Lung (tissue), 12 donors: ENCODE data around the gene BMPER. TPM values are rescaled to one million over a fixed set of nuclear protein-coding genes. Genes with fewer than 3 reads are reported as not detected.

Experiments used
- ATAC-seq: fragments of 200-7000 bp; cut with Tn5 transposase; one replicate; pipeline ENCODE4 v1.9.1; 2020; ENCODE audit warnings: moderate number of reproducible peaks; ENCODE audit not compliant: insufficient read depth, low FRiP score
- DNase-seq, 3 donors: peaks; one replicate each; pipeline ENCODE4 v3.0.0-alpha.2; 2013 to 2017
- H3K27ac ChIP-seq, 2 donors: one replicate each; pipeline ENCODE4 v1.5.1; 2013; ENCODE audit warnings: mild to moderate bottlenecking in 2 of 2, moderate library complexity in 2 of 2, control low read depth in 1 of 2, inconsistent platforms in 1 of 2, low read depth in 1 of 2, low read length in 1 of 2
- H3K27me3 ChIP-seq, 3 donors: one replicate each; pipeline ENCODE4 v1.5.1; 2013; ENCODE audit warnings: low read length in 2 of 3; ENCODE audit not compliant: control insufficient read depth in 3 of 3, insufficient read depth in 3 of 3
- H3K36me3 ChIP-seq, 4 donors: one replicate each; pipeline ENCODE4 v1.5.1; 2013; ENCODE audit warnings: low read length in 4 of 4, mild to moderate bottlenecking in 1 of 4, moderate library complexity in 1 of 4; ENCODE audit not compliant: control insufficient read depth in 4 of 4, insufficient read depth in 4 of 4
- H3K4me1 ChIP-seq, 5 donors: one replicate each; pipeline ENCODE4 v1.5.1; 2013; ENCODE audit warnings: low read length in 5 of 5, mild to moderate bottlenecking in 2 of 5, moderate library complexity in 1 of 5; ENCODE audit not compliant: control insufficient read depth in 5 of 5, insufficient read depth in 5 of 5
- H3K4me3 ChIP-seq: one replicate; pipeline ENCODE4 v1.5.1; 2013; ENCODE audit warnings: mild to moderate bottlenecking, control low read depth, moderate library complexity
- H3K9ac ChIP-seq, 2 donors: one replicate each; pipeline ENCODE4 v1.5.1; 2013; ENCODE audit warnings: low read length in 2 of 2, control low read depth in 1 of 2; ENCODE audit not compliant: insufficient read depth in 1 of 2
- H3K9me3 ChIP-seq, 4 donors: one replicate each; pipeline ENCODE4 v1.5.1; 2013; ENCODE audit warnings: low read length in 3 of 4, mild to moderate bottlenecking in 1 of 4, moderate library complexity in 1 of 4; ENCODE audit not compliant: control insufficient read depth in 4 of 4, insufficient read depth in 3 of 4
- WGBS, 2 donors: extraction: QIAGEN DNeasy Blood & Tissue Kit; methylation state at CpG; one replicate each; pipeline ENCODE4 v1.1.7; 2013; 5-methylcytosine and 5-hydroxymethylcytosine counted together
- polyA plus RNA-seq, 2 donors: library from polyadenylated mRNA; stranded (reverse); fragments of 200-250 nt; gene quantifications; one replicate each; pipeline ENCODE4 v1.2.1, GENCODE V29; 2013
- total RNA-seq, 2 donors: library from RNA; depleted of rRNA in 1 of 2; stranded (reverse); fragments of >200 nt in 1 of 2; gene quantifications; one replicate each; pipeline ENCODE4 v1.2.1, GENCODE V29; 2014 to 2021
- TF ChIP-seq, protein P1 (sequence below): IDR thresholded peaks from 2 replicates; pipeline ENCODE4 v1.5.1; 2012; ENCODE audit warnings: mild to moderate bottlenecking; ENCODE audit errors: control extremely low read depth, extremely low read depth
- donor health status: control.
- donor health status: control.
- donor health status: Bipolar disorder and iron deficiency.
- donor health status: healthy.
- donor health status: DM: yes; HTN: yes; CAD: no.

Gene BMPER
- total and polyA plus RNA-seq, 4 donors: 3.7 to 51.0 (median 9.0) TPM

DNA sequence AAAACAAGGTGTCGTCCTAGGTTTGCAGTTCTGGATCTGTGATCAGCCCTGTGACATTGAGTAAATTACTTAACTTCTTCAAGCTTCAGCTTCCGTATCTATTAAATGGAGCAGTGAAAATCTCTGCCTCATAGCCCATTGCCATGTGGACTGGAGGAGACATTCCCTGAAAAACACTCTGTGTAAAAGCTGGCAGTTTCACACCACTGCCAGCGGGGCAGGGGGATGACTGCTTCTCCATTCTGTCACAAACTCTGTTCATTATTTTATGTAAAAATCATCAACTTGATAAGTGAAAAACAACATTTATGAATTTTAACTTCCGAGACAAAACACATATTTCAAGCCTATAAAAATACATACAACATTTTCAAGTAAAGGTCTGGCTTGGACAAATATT, 234.7 kb downstream of the BMPER start:
- TF ChIP-seq, protein P1, sequence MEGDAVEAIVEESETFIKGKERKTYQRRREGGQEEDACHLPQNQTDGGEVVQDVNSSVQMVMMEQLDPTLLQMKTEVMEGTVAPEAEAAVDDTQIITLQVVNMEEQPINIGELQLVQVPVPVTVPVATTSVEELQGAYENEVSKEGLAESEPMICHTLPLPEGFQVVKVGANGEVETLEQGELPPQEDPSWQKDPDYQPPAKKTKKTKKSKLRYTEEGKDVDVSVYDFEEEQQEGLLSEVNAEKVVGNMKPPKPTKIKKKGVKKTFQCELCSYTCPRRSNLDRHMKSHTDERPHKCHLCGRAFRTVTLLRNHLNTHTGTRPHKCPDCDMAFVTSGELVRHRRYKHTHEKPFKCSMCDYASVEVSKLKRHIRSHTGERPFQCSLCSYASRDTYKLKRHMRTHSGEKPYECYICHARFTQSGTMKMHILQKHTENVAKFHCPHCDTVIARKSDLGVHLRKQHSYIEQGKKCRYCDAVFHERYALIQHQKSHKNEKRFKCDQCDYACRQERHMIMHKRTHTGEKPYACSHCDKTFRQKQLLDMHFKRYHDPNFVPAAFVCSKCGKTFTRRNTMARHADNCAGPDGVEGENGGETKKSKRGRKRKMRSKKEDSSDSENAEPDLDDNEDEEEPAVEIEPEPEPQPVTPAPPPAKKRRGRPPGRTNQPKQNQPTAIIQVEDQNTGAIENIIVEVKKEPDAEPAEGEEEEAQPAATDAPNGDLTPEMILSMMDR: no peak
- no peak for ATAC-seq
- H3K9me3 ChIP-seq: no peaks in the 10 kb centered on the region
- 85 to 94% methylated on average over 4 of the region's 4 CpGs for WGBS, 2 donors
- no peak for DNase-seq
- H3K4me3 ChIP-seq: no peak overlapping the region
- H3K27me3 ChIP-seq: no peaks in the 10 kb centered on the region
- H3K9ac ChIP-seq: no peak overlapping the region
- H3K4me1 ChIP-seq: peaks cover 0 to 3% (median 0%) of the 10 kb centered on the region in 5 donors
- H3K36me3 ChIP-seq: peaks cover 0 to 5% (median 0%) of the 10 kb centered on the region in 4 donors
- H3K27ac ChIP-seq: no peak overlapping the region

DNA sequence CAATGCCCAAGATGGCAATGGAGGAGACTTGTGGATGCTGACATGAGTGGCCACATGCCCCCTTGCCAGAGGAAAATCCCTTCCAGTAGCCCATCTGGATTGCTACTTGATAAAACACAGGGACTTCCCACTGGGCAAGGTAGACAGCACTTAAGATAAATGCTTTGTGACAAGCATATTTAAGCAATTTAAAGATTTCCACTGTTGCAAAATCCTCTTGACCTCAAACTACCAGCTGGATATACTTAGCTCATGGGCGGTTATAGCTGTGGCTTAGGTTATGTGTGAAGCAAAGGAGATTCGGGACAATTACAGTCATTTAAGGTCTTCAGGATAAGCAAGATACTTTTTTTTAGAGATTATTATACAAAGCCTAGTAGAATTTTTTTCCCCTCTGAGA, 238.1 kb downstream of the BMPER start:
- Histone ChIP-seq H3K4me3 (no peak overlapping the region), H3K36me3 (peaks cover 0 to 10% (median 2%) of the 10 kb centered on the region in 4 donors), H3K27ac (no peak overlapping the region), H3K4me1 (no peaks in the 10 kb centered on the region), H3K9ac (no peak overlapping the region), H3K27me3 (no peaks in the 10 kb centered on the region), H3K9me3 (peaks cover 0 to 2% (median 0%) of the 10 kb centered on the region in 4 donors)
- DNase-seq: no peak
- no peak for ATAC-seq
- WGBS, 2 donors: 68 to 85% methylated on average over 2 of the region's 2 CpGs
- TF ChIP-seq, protein P1: no peak

DNA sequence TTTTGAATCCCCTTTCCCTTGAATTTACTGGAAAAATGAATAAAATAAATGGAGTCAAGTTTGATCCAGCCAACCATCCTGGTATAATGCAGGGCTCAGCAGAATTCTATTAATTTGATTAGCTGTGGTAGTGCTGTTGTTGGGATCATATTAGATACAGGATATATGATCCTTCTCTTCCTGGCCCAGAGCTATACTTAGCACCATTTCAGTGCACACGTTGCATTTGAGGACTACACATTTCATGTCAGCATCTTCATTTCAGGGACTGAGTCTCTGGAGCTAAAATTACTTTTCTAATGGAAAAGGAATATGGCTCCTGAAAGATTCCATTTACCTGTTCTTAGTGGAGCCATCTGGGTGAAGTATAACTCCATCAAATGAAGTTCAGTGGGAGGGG, 240.3 kb downstream of the BMPER start:
- 64 to 76% methylated on average over 1 of the region's 1 CpG for WGBS, 2 donors
- no peaks in the 10 kb centered on the region for H3K27me3 ChIP-seq
- H3K9me3 ChIP-seq: peaks cover 0 to 2% (median 0%) of the 10 kb centered on the region in 4 donors
- H3K4me1 ChIP-seq: no peaks in the 10 kb centered on the region
- peaks cover 0 to 11% (median 3%) of the 10 kb centered on the region in 4 donors for H3K36me3 ChIP-seq
- H3K9ac ChIP-seq: no peak overlapping the region
- ATAC-seq: no peak
- H3K4me3 ChIP-seq: no peak overlapping the region
- DNase-seq: no peak
- H3K27ac ChIP-seq: no peak overlapping the region
- TF ChIP-seq, protein P1: no peak

GRCh38 chr7:34153656-34154270, 248.4 kb downstream of the BMPER start:
- DNase-seq: no peak
- Histone ChIP-seq H3K9me3 (peaks cover 0 to 3% (median 0%) of the 10 kb centered on the region in 4 donors), H3K4me3 (no peak overlapping the region), H3K27ac (no peak overlapping the region), H3K9ac (no peak overlapping the region), H3K36me3 (peaks cover 0 to 12% (median 5%) of the 10 kb centered on the region in 4 donors), H3K27me3 (no peaks in the 10 kb centered on the region), H3K4me1 (peaks cover 0 to 11% (median 3%) of the 10 kb centered on the region in 5 donors)
- TF ChIP-seq, protein P1: no peak
- WGBS, 2 donors: 88 to 89% methylated on average over 5 of the region's 5 CpGs
- no peak for ATAC-seq
